Mucosa of rectum (tissue), 2 donors: ENCODE data around the gene RBM45.

Experiments
- H3K27ac ChIP-seq, 2 donors: one replicate each; pipeline ENCODE4 v1.7.0; 2013; ENCODE audit warnings: inconsistent platforms in 2 of 2, low read depth in 2 of 2, low read length in 2 of 2
- H3K27me3 ChIP-seq, 2 donors: one replicate each; pipeline ENCODE4 v1.7.0; 2013; ENCODE audit warnings: low read length in 2 of 2; ENCODE audit not compliant: control insufficient read depth in 2 of 2, insufficient read depth in 2 of 2
- H3K36me3 ChIP-seq, 2 donors: one replicate each; pipeline ENCODE4 v1.7.0; 2013; ENCODE audit warnings: low read length in 2 of 2; ENCODE audit not compliant: control insufficient read depth in 2 of 2, insufficient read depth in 2 of 2
- H3K4me1 ChIP-seq, 2 donors: one replicate each; pipeline ENCODE4 v1.7.0; 2013; ENCODE audit warnings: low read length in 2 of 2, mild to moderate bottlenecking in 1 of 2; ENCODE audit not compliant: control insufficient read depth in 2 of 2, insufficient read depth in 2 of 2
- H3K4me3 ChIP-seq, 2 donors: one replicate each; pipeline ENCODE4 v1.7.0; 2013; ENCODE audit warnings: low read length in 2 of 2
- H3K9ac ChIP-seq, 2 donors: one replicate each; pipeline ENCODE4 v1.7.0; 2013; ENCODE audit warnings: low read length in 2 of 2, low read depth in 1 of 2, mild to moderate bottlenecking in 1 of 2
- H3K9me3 ChIP-seq, 2 donors: one replicate each; pipeline ENCODE4 v1.7.0; 2013; ENCODE audit warnings: low read length in 2 of 2; ENCODE audit not compliant: control insufficient read depth in 2 of 2
- donor health status: healthy.
- donor health status: Normal muscosa, but diverticular disease.

The RBM45 gene, protein sequence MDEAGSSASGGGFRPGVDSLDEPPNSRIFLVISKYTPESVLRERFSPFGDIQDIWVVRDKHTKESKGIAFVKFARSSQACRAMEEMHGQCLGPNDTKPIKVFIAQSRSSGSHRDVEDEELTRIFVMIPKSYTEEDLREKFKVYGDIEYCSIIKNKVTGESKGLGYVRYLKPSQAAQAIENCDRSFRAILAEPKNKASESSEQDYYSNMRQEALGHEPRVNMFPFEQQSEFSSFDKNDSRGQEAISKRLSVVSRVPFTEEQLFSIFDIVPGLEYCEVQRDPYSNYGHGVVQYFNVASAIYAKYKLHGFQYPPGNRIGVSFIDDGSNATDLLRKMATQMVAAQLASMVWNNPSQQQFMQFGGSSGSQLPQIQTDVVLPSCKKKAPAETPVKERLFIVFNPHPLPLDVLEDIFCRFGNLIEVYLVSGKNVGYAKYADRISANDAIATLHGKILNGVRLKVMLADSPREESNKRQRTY

DNA sequence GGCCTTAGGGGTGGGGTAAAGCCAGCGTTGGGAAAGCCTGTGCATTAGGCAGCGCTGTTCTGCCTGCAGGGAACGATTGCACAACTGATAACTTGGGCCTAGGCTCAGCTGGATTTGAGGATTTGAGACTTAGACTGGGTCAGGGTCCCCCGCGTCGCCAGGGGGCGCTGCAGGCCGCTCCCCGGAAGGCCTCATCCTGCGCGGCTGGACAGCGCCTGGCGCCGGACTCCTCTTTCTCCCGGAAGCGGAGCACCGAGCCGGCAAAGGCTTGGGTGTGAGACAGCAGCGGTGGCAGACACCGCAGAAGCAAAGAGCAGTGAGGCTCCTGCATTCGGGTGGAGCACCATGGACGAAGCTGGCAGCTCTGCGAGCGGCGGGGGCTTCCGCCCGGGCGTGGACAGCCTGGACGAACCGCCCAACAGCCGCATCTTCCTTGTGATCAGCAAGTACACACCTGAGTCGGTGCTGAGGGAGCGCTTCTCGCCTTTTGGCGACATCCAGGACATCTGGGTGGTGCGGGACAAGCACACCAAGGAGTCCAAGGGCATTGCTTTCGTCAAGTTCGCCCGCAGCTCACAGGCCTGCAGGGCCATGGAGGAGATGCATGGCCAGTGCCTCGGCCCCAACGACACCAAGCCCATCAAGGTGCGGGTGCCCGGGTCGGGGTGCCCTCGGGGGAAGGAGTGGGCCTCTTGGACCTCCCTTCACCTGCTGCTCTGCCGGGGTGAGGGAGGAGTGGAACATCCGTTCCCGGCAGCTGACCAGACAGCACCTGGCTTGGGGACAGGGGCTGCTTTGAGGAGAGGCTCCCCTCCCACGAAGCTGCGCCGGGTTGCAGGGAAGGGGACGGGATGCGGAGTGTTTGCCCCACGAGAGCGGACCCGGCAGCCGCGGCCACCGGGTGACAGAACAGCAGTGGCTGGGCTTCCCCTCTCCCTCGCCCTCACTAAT lies at the start of gene RBM45:
Gene RBM45, plus strand, starts transcription at position 236 of the 951 bp plus-strand sequence. Its CDS starts 110 bp downstream, at position 346.
- peak within 1 kb of the TSS; percentile 76 to 86 for H3K27ac ChIP-seq
- H3K27me3 ChIP-seq = no peaks in the 10 kb centered on the region
- H3K36me3 ChIP-seq = peaks cover 5 to 6% of the 10 kb centered on the region in 2 donors
- peak within 1 kb of the TSS; percentile 75 to 91 for H3K9ac ChIP-seq
- H3K4me3 ChIP-seq = peak within 1 kb of the TSS; percentile 71 to 98
- H3K9me3 ChIP-seq = no peaks in the 10 kb centered on the region
- peaks cover 0 to 7% of the 10 kb centered on the region in 2 donors for H3K4me1 ChIP-seq

DNA sequence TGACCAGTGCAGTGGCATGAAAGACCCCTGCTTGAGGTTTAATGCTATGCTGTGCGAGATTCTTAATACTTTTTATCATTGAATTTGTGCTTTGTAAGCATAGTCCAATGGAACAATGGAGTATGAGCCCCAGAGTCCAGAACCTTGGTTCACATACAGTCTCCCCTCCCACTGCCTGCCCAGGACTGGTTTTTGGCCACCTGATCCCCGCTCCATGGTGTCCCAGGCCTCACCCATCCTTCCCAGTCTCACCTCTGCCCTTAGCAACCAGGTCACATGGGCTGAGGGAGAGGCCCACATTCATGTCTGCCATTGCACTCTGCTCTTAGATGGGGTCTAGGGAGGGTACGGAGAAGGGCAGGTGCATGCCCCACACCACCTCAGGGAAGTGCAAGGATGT lies 45.9 kb upstream of the RBM45 start:
- Histone ChIP-seq H3K36me3 (no peaks in the 10 kb centered on the region), H3K4me3 (no peak overlapping the region), H3K27me3 (no peaks in the 10 kb centered on the region), H3K4me1 (peaks cover 0 to 5% of the 10 kb centered on the region in 2 donors), H3K9me3 (no peaks in the 10 kb centered on the region), H3K9ac (no peak overlapping the region), H3K27ac (no peak overlapping the region)

DNA sequence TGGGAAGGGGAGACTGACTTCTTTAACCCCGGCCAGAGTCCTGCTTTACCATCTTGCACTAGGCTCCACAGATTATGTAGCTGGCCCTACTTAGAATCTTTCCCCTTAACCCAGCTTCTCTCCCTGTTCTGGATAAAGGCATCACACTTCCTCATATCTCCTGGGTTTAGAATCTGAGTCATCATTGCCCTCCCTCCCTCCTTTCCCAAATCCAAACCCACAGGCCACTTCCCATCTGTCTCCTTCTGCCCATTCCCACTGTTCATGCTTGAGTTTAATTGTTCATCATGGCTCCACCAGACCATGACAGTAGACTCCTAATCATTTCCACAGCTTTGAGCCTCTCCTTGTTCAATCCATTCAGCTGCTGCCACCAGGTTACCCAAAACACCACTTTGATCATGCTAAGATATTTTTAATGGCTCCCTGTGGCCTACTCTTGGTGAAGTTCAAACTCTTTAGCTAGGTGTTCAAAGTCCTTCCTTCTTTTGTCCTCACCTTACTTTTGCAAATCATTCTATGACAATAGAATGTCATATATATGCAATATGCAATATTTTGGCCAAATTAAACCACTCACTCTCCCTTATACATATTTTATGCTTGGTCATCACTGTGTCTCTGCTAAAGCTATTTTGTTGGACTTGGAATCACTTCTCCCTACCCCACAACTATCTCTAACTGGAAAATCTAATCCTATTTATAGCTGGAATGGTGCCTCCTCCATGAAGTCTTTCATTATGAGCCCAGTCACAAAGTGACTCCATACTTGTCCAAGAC lies 45.2 kb upstream of the RBM45 start:
- Histone ChIP-seq H3K4me1 (peaks cover under 1 to 7% of the 10 kb centered on the region in 2 donors), H3K36me3 (no peaks in the 10 kb centered on the region), H3K27me3 (no peaks in the 10 kb centered on the region), H3K4me3 (no peak overlapping the region), H3K9me3 (no peaks in the 10 kb centered on the region), H3K27ac (no peak overlapping the region), H3K9ac (no peak overlapping the region)

DNA sequence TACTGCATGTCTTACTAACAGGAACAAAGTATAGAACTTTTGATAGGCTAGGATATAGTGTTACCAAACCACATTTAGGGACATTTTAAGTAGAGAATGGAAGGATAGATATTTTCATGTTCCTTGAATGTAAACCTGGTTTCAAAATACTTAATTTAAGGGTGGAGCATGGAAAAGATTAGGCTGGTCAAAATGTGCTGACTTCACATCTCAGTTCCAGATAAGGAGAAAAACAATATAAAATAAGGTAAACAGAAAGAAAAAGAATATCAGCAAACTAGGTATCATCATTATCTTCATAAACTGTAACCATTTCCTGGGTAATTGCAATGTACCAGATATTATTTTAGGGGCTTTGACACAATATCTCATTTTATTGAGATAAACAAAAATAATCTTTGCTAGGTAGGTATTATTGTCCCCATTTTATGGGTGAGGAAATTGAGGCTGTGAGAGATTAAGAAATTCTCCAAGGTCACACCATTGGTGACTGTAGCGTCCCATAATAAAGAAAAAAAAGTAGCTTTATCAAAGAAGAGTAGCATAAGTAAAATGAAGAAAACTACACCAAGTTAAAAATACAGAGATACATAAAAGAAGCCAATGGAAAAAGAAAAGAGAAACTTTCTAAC lies 43.3 kb upstream of the RBM45 start:
- no peak overlapping the region for H3K27ac ChIP-seq
- no peak overlapping the region for H3K9ac ChIP-seq
- H3K36me3 ChIP-seq = no peaks in the 10 kb centered on the region
- H3K27me3 ChIP-seq = no peaks in the 10 kb centered on the region
- H3K4me3 ChIP-seq = no peak overlapping the region
- peaks cover 5 to 20% of the 10 kb centered on the region in 2 donors for H3K4me1 ChIP-seq
- H3K9me3 ChIP-seq = no peaks in the 10 kb centered on the region

DNA sequence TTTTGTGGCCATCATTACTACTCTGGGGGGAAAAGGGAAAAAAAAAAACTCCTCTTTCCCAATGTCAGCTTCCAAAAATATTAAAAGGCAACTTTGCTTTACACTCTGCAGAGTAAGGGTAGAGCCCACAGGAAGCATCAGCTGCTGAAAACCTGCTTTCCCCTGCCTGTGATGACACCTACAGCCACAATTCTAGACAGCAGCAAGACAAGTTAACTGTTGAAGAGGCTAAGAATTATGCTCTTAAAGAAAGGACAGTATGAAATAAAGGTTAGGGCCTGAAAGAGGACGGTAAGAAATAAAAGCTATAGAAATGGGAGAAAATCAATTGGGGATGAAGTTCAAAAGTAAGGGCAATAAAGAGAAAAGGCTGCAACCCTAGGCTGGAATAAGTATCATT lies 42.7 kb upstream of the RBM45 start:
- H3K4me1 ChIP-seq = peaks cover 5 to 24% of the 10 kb centered on the region in 2 donors
- H3K4me3 ChIP-seq = no peak overlapping the region
- no peaks in the 10 kb centered on the region for H3K27me3 ChIP-seq
- H3K36me3 ChIP-seq = no peaks in the 10 kb centered on the region
- no peak overlapping the region for H3K27ac ChIP-seq
- H3K9ac ChIP-seq = peak overlapping the region in 1 of 2 donors; percentile 17
- no peaks in the 10 kb centered on the region for H3K9me3 ChIP-seq

DNA sequence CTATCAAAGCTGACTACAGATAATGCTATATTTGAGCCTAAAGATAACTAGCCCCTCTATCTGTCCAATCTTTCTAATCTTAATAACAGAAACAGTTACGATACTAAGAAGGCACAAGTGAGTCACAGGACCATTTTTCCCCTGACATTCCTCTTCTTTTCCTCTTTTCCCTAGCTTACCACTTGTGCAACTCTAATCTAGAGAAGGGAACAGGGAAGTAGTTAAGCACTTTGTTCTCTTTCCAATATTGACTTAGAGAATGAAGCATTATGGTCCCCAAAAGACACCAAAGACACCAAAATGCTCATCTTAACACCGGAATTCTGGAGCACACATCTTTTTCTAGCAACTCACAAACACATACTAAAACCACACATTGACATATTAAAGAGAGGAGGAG lies 41.4 kb upstream of the RBM45 start:
- peaks cover 5 to 24% of the 10 kb centered on the region in 2 donors for H3K4me1 ChIP-seq
- H3K27me3 ChIP-seq = no peaks in the 10 kb centered on the region
- no peaks in the 10 kb centered on the region for H3K36me3 ChIP-seq
- H3K4me3 ChIP-seq = no peak overlapping the region
- no peak overlapping the region for H3K9ac ChIP-seq
- no peaks in the 10 kb centered on the region for H3K9me3 ChIP-seq
- no peak overlapping the region for H3K27ac ChIP-seq

DNA sequence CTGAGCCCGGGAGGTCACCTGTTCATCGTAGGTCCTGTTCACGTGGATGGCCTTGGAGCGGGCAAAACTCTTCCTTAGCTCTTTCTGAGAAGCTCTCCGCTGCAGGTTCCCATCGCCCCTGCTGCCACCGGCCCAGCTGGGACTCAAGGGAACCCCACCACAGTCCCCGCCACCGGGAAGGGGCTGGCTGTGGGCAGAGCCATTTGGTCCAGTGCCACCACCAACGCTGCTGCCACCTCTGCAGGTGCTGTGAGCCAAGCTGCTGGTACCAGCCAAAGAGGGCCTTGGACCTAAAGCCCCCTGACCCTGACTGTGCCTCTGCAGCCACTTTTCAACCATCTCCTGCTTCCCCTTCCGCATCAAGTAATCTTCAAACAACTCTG lies 40.2 kb upstream of the RBM45 start:
- H3K36me3 ChIP-seq = no peaks in the 10 kb centered on the region
- peak overlapping the region; percentile 49 to 77 for H3K27ac ChIP-seq
- H3K9me3 ChIP-seq = no peaks in the 10 kb centered on the region
- H3K4me3 ChIP-seq = peak overlapping the region; percentile 65 to 71
- H3K9ac ChIP-seq = peak overlapping the region; percentile 35 to 68
- H3K27me3 ChIP-seq = no peaks in the 10 kb centered on the region
- H3K4me1 ChIP-seq = peaks cover 5 to 24% of the 10 kb centered on the region in 2 donors

DNA sequence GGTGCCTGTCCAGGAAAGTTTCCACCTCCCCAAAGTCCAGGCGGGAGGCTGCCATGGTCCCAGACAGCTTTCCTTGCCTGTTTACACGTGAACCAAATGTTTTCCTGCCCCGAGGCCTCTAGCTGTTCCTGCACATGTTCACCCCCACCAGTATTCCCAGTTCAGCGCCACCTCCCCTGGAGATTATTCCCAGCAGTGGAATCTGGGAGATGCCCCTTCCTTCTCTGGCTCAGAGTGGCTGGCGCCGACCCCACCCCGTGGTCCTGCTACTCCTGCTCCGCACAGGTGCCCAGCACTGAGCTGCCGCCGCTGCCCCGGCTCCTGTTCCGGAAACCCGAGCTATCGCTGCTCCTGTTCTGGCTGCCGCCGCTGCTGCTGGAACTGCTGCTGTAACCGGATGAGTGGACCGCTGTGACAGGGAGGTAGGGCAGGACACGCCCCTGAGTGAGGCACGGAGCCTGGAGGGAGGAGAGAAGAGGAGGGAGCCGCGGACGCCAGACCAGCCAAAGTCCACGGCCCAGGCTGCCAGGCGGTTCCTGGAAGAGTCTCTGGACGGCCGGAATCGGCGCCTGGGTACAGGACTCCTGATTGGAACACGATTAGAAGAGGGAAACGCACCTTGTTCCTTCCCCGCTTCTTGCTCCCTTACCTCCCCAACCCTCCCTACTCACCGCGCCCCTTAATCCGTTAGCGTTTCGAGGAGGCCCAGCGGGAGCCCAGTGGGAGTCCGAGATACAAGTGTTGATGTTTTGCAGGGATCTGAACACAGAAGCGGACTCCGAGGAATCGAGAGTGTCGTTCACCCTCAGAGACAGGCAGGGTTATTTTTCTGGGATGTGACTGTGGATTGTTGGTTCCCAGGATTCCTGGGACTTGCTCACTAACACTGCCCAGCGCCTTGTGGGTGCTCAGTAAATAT lies 39.6 kb upstream of the RBM45 start, which contains the start of gene PDE11A:
Gene PDE11A, minus strand, starts transcription at position 395 of the 919 bp plus-strand sequence. Its CDS starts 340 bp downstream, at position 55.
- H3K36me3 ChIP-seq = no peaks in the 10 kb centered on the region
- no peaks in the 10 kb centered on the region for H3K27me3 ChIP-seq
- H3K9ac ChIP-seq = peak within 1 kb of the TSS; percentile 35 to 68
- peaks cover 5 to 24% of the 10 kb centered on the region in 2 donors for H3K4me1 ChIP-seq
- peak within 1 kb of the TSS; percentile 65 to 71 for H3K4me3 ChIP-seq
- H3K27ac ChIP-seq = peak within 1 kb of the TSS; percentile 75 to 86
- H3K9me3 ChIP-seq = no peaks in the 10 kb centered on the region
